Pons (tissue), 1 donor: ENCODE measurements around the gene IRF1.
A peak's percentile ranks its signal among the peaks of the same experiment; 100 is the strongest.

Experiments
- DNase-seq: peaks from one replicate; pipeline ENCODE4 v3.0.0-alpha.2; 2016; ENCODE audit warnings: low spot score

Gene IRF1

GRCh38 chr5:132460846-132461568 lies 29.6 kb downstream of the IRF1 start:
- no peak for DNase-seq

GRCh38 chr5:132459983-132460838 lies 30.4 kb downstream of the IRF1 start:
- DNase-seq, result no peak

DNA sequence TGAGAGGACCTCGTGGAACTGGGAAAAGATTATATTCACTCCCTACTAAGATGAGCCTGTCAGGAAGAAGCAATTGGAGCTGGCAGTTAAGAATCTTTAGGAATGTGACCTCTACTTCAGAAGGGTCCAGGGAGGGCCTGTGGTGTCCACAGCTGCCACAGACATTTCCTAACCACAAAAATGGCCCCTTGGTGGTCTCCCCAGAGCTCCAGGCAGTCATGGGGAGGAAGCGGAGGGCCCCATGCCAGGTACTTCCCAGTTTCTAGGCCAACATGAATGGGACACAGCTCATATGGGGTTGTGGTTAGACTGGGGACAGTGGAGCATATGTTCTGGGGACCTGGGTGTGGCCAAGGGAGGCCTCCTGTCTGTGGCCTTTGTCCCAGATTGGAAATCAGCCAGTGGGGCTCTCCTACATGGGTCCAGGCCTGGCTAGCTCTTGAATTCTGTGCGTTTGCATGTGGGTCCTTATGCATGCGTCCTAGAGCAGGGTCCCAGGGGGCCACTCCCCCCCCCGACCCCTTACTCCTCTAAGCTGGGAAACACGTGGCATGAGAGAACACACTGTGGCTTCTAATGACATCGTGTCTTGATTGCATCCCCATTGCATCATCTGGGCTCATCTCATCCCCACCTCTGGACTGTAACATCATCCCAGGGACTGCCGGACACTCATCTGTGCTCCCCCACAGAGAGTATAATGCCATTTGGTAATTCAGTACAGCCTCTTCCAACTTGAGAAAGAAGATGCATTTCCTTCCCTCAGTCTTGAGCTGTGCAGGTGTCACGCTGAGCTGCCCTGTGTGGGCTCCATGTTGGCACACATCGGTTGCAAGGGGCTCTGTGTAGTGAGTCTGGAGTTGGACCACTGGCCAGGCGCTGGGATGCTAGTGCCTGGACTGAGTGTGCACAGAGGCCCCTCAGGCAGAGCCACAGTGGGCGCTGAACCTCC lies 31.3 kb downstream of the IRF1 start:
- DNase-seq, result no peak

GRCh38 chr5:132458651-132459030 lies 31.9 kb downstream of the IRF1 start:
- no peak for DNase-seq

DNA sequence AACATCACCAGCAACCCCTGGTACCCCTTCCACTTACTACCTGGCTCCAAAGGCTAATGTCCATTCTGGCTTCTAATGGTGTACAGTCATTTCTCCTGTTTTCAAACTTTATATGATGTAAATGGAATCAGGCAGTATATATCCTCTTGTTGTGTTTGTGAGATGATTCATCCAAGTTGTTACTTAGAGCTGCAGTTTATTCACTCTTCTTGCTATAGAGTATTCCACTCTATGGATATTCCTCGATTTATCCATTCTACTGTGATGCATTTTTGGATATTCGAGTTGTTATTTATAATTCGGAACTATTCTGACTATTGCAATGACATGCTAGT lies 32.4 kb downstream of the IRF1 start:
- no peak for DNase-seq

- DNase-seq, result no peak
These were observed 33.0 kb downstream of the IRF1 start for GRCh38 chr5:132457371-132458225.

DNA sequence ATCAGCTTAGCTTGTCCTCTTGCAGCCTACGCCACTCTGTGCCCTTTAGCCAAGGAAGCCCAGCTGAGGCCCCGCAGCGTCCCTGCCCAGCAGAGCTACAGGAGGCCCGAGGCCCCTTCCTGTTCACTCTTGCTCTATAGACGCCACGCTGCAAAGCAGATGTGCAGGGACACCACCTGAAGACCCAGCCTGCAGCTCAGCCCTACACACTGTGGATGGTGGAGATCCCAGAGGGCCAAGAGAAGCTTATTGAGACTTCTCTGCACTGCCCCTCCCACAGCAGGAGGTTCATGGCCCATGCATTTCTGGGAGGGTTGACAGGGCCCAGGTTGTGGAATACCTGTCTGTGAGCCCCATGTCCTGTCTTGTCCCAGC lies 33.6 kb downstream of the IRF1 start:
- no peak for DNase-seq

DNA sequence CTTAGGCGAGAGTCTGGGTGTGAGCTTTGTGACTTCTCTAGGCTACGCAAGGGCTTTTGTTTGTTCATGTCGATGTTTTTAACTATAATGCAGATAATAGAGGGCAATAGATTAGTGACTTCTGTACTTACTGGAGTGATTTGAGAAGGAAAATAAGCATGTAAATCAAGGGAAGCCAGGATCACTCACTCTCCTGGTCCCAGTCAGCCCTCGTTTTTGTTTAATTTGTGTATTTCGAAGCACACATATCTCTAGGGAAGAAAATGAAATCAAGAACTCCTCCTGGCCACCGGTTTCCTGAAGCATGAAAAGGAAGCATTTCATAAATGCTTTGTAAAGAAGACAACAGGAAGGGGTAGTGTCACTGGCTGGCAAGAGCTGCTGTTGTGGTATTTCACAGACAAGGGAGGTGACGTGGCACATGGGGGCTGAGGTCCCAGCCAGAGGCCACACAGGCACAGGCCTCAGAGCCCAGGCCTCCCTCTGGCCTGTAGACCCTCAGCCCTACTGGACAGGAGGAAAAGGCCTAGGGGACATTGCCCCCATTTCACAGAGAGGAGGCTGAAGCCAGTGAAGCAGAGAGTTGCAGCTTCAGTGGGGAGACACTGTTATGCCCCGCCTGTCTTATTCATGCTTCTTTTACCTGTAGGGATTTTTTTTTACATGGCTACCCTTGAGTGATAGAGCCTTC lies 34.1 kb downstream of the IRF1 start:
- DNase-seq, result no peak

GRCh38 chr5:132455614-132456115 lies 34.9 kb downstream of the IRF1 start:
- no peak for DNase-seq

DNA sequence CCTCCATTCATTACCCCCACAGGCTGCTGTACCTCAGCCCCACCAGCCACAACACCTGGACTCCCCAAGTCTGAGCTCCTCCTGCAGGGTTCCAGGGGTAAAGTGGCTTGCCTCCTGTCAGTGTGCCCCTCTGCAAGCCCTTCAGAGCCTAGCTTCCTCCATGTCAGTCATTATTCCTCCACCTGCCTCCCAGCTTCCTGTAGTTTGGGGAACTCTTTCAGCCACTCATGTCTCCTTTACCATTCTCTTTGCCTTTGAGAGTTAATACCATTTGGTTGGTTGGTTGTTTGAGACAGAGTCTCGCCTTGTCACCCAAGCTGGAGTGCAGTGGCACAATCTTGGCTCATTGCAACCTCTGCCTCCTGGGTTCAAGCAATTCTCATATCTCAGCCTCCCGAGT lies 36.2 kb downstream of the IRF1 start:
- DNase-seq, result no peak

- DNase-seq, result no peak
These were observed 39.2 kb downstream of the IRF1 start for GRCh38 chr5:132451387-132451786.

GRCh38 chr5:132449060-132449459 lies 41.5 kb downstream of the IRF1 start:
- no peak for DNase-seq

GRCh38 chr5:132447196-132447595 lies 43.4 kb downstream of the IRF1 start:
- no peak for DNase-seq

GRCh38 chr5:132446621-132447020 lies 44.0 kb downstream of the IRF1 start:
- peak; percentile 89 for DNase-seq

- no peak for DNase-seq
These were observed 44.6 kb downstream of the IRF1 start for GRCh38 chr5:132445930-132446329.

GRCh38 chr5:132445640-132445923 lies 45.0 kb downstream of the IRF1 start:
- DNase-seq, result no peak

DNA sequence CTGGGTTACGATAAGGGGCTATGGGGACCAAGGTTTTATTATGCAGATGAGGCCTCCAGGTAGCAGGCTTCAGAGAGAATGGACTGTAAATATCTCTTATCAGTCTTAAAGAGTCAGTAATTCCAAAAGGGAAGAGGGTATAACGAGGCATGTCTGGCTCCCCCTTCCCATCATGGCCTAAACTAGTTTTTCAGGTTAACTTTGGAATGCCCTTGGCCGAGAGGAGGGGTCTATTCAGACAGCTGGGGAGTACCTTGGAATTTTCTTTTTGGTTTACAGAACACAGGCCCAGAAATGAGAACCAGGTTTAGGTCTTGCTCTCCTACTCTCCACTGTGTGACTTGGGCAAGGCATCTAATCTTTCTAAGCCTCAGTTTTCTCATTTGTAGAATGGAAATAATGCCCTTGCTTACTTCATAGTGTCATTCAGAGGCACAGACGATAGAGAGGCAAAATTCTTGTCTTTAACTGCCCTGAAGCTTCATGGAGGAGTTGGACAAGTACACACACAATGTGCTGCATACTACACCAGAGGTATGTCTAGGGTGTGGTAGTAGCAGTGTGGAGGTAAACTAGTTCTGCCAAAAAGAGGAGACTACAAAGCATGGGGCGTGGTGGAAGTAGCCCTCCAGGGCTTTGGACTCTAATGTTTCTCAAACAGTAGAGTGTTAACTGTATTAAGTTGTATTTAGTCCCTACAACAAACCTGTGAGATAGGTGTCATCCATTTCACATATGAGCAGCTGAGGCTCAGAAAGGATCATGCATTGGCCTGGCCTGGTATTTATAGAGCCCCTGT lies 45.5 kb downstream of the IRF1 start:
- DNase-seq, result no peak

DNA sequence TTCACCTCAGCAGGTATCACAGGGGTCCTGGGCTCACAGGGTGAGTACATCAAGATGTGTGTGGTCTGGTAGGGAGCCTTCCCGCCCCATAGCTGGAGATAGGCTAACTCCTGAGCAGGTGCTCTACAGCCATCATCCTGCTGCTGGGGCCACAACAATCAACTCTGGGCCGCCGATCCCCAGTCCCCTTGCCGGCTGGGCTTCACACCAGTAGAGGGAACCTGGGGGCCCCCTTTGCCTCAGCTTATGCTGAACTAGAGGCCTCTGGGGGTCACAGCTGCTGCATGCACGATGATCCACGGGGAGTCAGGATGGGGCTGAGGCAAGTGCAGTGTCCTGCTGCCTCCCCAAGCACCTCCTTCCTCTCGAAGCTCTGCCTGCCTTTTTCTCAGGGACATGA lies 46.5 kb downstream of the IRF1 start:
- no peak for DNase-seq

GRCh38 chr5:132439521-132440089 lies 51.0 kb downstream of the IRF1 start:
- DNase-seq, result no peak

- DNase-seq, result no peak
These were observed 51.7 kb downstream of the IRF1 start for GRCh38 chr5:132438917-132439316.
